A549 (cell line): ENCODE results near the gene SEMA5A.

ENCODE experiments used
- CEBPB ChIP-seq, 2 experiments: fragments of >200 bp in 1 of 2; sonication (Bioruptor Twin) in 1 of 2; formaldehyde crosslinking in 1 of 2; IDR thresholded peaks; 2 replicates each; pipeline ENCODE4 v1.6.1; 2012 to 2016
- CHD2 ChIP-seq: fragments of 150-350 bp; IDR thresholded peaks from 2 replicates; pipeline ENCODE4 v1.6.1; 2014; ENCODE audit warnings: low read length; ENCODE audit not compliant: partially characterized antibody
- CTCF ChIP-seq: fragments of >200 bp; sonication (Bioruptor Twin); formaldehyde crosslinking; IDR thresholded peaks from 3 replicates; pipeline ENCODE4 v1.5.1; 2016
- POLR2A ChIP-seq: IDR thresholded peaks from 2 replicates; pipeline ENCODE4 v1.6.1; 2012; ENCODE audit warnings: mild to moderate bottlenecking, low read length
- SREBF2 ChIP-seq: fragments of 450-650 bp; IDR thresholded peaks from 2 replicates; pipeline ENCODE4 v1.6.1; 2014; ENCODE audit warnings: mild to moderate bottlenecking, moderate library complexity
- TF ChIP-seq, protein P1 (sequence below): IDR thresholded peaks from 2 replicates; pipeline ENCODE4 v1.6.1; 2012

GRCh38 chr5:9115093-9115492 is 430.8 kb downstream of the SEMA5A start:
- TF ChIP-seq CEBPB (IDR thresholded peaks at IDR 0.05) (no peak), POLR2A (no peak), CHD2 (no peak), SREBF2 (no peak), CTCF (no peak)
- TF ChIP-seq, protein P1, sequence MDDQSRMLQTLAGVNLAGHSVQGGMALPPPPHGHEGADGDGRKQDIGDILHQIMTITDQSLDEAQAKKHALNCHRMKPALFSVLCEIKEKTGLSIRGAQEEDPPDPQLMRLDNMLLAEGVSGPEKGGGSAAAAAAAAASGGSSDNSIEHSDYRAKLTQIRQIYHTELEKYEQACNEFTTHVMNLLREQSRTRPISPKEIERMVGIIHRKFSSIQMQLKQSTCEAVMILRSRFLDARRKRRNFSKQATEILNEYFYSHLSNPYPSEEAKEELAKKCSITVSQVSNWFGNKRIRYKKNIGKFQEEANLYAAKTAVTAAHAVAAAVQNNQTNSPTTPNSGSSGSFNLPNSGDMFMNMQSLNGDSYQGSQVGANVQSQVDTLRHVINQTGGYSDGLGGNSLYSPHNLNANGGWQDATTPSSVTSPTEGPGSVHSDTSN = no peak
